22Rv1 (cell line): ENCODE data around the gene VWF.
"Not testable (repeated sequence)": the region's sequence is repeated elsewhere in the genome, so short reads cannot be mapped to it uniquely, and the experiment has no call there.

Experiments used
- H3K27ac ChIP-seq: fragments of 450-650 bp; 2 replicates; pipeline ENCODE4 v1.5.1; 2017
- CTCF ChIP-seq: fragments of 450-650 bp; IDR thresholded peaks from 2 replicates; pipeline ENCODE4 v1.5.1; 2017; ENCODE audit warnings: mild to moderate bottlenecking
- ZFX ChIP-seq: fragments of 450-650 bp; IDR thresholded peaks from 2 replicates; pipeline ENCODE4 v1.6.1; 2017; ENCODE audit warnings: antibody characterized with exemption, borderline replicate concordance

The VWF gene

GRCh38 chr12:6165395-6165794 lies 40.9 kb upstream of the VWF start:
- H3K27ac ChIP-seq = no peak overlapping the region
- TF ChIP-seq CTCF (no peak), ZFX (no peak)

GRCh38 chr12:6163416-6164060 lies 39.1 kb upstream of the VWF start:
- no peak overlapping the region for H3K27ac ChIP-seq
- TF ChIP-seq CTCF = no peak
- TF ChIP-seq ZFX = no peak

GRCh38 chr12:6161124-6161882 lies 36.8 kb upstream of the VWF start:
- TF ChIP-seq CTCF = no peak
- no peak for TF ChIP-seq ZFX

GRCh38 chr12:6160049-6160649 lies 35.7 kb upstream of the VWF start:
- not testable (repeated sequence) for H3K27ac ChIP-seq

More at GRCh38 chr12:6161124-6161882, 36.8 kb upstream of the VWF start:
- H3K27ac ChIP-seq = no peak overlapping the region

GRCh38 chr12:6159166-6160011 lies 34.9 kb upstream of the VWF start:
- H3K27ac ChIP-seq = not testable (repeated sequence)

- H3K27ac ChIP-seq = no peak overlapping the region
- no peak for TF ChIP-seq CTCF
- TF ChIP-seq ZFX = no peak
Observed at GRCh38 chr12:6158749-6159148, 34.3 kb upstream of the VWF start.

- TF ChIP-seq CTCF = no peak
- no peak overlapping the region for H3K27ac ChIP-seq
Observed at GRCh38 chr12:6158255-6158654, 33.8 kb upstream of the VWF start.

- H3K27ac ChIP-seq = no peak overlapping the region
- no peak for TF ChIP-seq ZFX
- no peak for TF ChIP-seq CTCF
Observed at GRCh38 chr12:6157482-6157881, 33.0 kb upstream of the VWF start.
